NCI-H748 (cell line): ENCODE results near the gene AUH.
"Not testable (repeated sequence)": the region's sequence is repeated elsewhere in the genome, so short reads cannot be mapped to it uniquely, and the experiment has no call there.

ENCODE experiments used
- DNase-seq: peaks from one replicate; lab custom pipeline; 2025; ENCODE audit not compliant: unreplicated experiment; lab: John Stamatoyannopoulos, UW

Gene AUH

GRCh38 chr9:91214086-91214485 is 147.6 kb downstream of the AUH start:
- no peak for DNase-seq

- DNase-seq, result peak; percentile 38
Measured at GRCh38 chr9:91212596-91213243, 149.0 kb downstream of the AUH start.

- no peak for DNase-seq
Measured at GRCh38 chr9:91211919-91212318, 149.8 kb downstream of the AUH start.

- no peak for DNase-seq
Measured at GRCh38 chr9:91211414-91211813, 150.3 kb downstream of the AUH start.

GRCh38 chr9:91210318-91210717 is 151.4 kb downstream of the AUH start:
- DNase-seq, result no peak

- no peak for DNase-seq
Measured at GRCh38 chr9:91208837-91209236, 152.9 kb downstream of the AUH start.

GRCh38 chr9:91208419-91208745 is 153.3 kb downstream of the AUH start:
- no peak for DNase-seq

- DNase-seq, result no peak
Measured at GRCh38 chr9:91207729-91208418, 153.8 kb downstream of the AUH start.

GRCh38 chr9:91207397-91207728 is 154.4 kb downstream of the AUH start:
- no peak for DNase-seq

GRCh38 chr9:91206806-91207205 is 154.9 kb downstream of the AUH start:
- DNase-seq, result no peak

- no peak for DNase-seq
Measured at GRCh38 chr9:91202736-91203283, 158.9 kb downstream of the AUH start.

- no peak for DNase-seq
Measured at GRCh38 chr9:91200692-91201336, 160.9 kb downstream of the AUH start.

- DNase-seq, result no peak
Measured at GRCh38 chr9:91199739-91200497, 161.8 kb downstream of the AUH start.

GRCh38 chr9:91198881-91199280 is 162.8 kb downstream of the AUH start:
- DNase-seq, result not testable (repeated sequence)

GRCh38 chr9:91198405-91198804 is 163.3 kb downstream of the AUH start:
- DNase-seq, result no peak

- peak; percentile 40 for DNase-seq
Measured at GRCh38 chr9:91197232-91198181, 164.2 kb downstream of the AUH start.

- no peak for DNase-seq
Measured at GRCh38 chr9:91196103-91196950, 165.4 kb downstream of the AUH start.

GRCh38 chr9:91195372-91196012 is 166.2 kb downstream of the AUH start:
- no peak for DNase-seq
